Spleen (tissue), 11 donors: ENCODE results near the gene APCDD1L. TPM values are rescaled to one million over a fixed set of nuclear protein-coding genes. Genes with fewer than 3 reads are reported as not detected.

Experiments
- DNase-seq: peaks from one replicate; pipeline ENCODE4 v3.0.0-alpha.2; 2020
- H3K27ac ChIP-seq, 8 donors: fragments of 200-600 bp; sonication (generic) in 7 of 8; 1 replicate in 4 of 8; 2 replicates in 4 of 8; pipeline versions ENCODE4 v1.5.0 to v1.8.0; 2016 to 2021; ENCODE audit warnings: inconsistent platforms in 4 of 8, mild to moderate bottlenecking in 4 of 8, moderate library complexity in 1 of 8
- H3K27me3 ChIP-seq, 7 donors: fragments of 200-600 bp; sonication (generic) in 6 of 7; replicated peaks in 1 of 7; 1 replicate in 4 of 7; 2 replicates in 3 of 7; pipeline versions ENCODE4 v1.5.0 to v1.8.0; 2016 to 2021; ENCODE audit warnings: inconsistent platforms in 3 of 7, mild to moderate bottlenecking in 1 of 7
- H3K36me3 ChIP-seq, 6 donors: fragments of 200-600 bp; sonication (generic) in 5 of 6; 1 replicate in 4 of 6; 2 replicates in 2 of 6; pipeline versions ENCODE4 v1.5.0 to v1.8.0; 2016 to 2021; ENCODE audit warnings: inconsistent platforms in 2 of 6
- H3K4me1 ChIP-seq, 6 donors: fragments of 200-600 bp; sonication (generic) in 5 of 6; 1 replicate in 3 of 6; 2 replicates in 3 of 6; pipeline versions ENCODE4 v1.5.0 to v1.8.0; 2016 to 2021; ENCODE audit warnings: inconsistent platforms in 3 of 6
- H3K4me3 ChIP-seq, 8 donors: fragments of 200-600 bp; sonication (generic) in 7 of 8; 1 replicate in 4 of 8; 2 replicates in 4 of 8; pipeline versions ENCODE4 v1.5.0 to v1.8.0; 2016 to 2021; ENCODE audit warnings: inconsistent platforms in 4 of 8, mild to moderate bottlenecking in 4 of 8, moderate library complexity in 2 of 8
- H3K9me3 ChIP-seq, 8 donors: fragments of 200-600 bp; sonication (generic) in 7 of 8; 1 replicate in 4 of 8; 2 replicates in 4 of 8; pipeline versions ENCODE4 v1.5.0 to v1.8.0; 2016 to 2021; ENCODE audit warnings: inconsistent platforms in 4 of 8
- POLR2A ChIP-seq, 3 donors: fragments of 450-650 bp; IDR thresholded peaks; one replicate each; pipeline ENCODE4 v1.5.1; 2017; ENCODE audit warnings: antibody characterized with exemption in 3 of 3, mild to moderate bottlenecking in 1 of 3
- POLR2AphosphoS5 ChIP-seq, 3 donors: sonication (generic); formaldehyde crosslinking; IDR thresholded peaks; one replicate each; pipeline ENCODE4 v1.5.1; 2017; ENCODE audit warnings: antibody characterized with exemption in 3 of 3
- WGBS, 5 donors: extraction: QIAGEN DNeasy Blood & Tissue Kit in 3 of 5; methylation state at CpG; one replicate each; pipeline versions ENCODE4 v1.1.5 to v1.1.7; 2013 to 2018; 5-methylcytosine and 5-hydroxymethylcytosine counted together
- intact Hi-C: fragments of 100-400 bp; cut with DNase I; formaldehyde crosslinking; loops from one replicate; pipeline ENCODE4 v1.15.0; 2023; ENCODE audit warnings: low total_unique reads
- polyA plus RNA-seq, 3 donors: library from polyadenylated mRNA; stranded (reverse); fragments of 200-250 nt; gene quantifications; one replicate each; pipeline ENCODE4 v1.2.1, GENCODE V29; 2013
- total RNA-seq, 7 donors: library from RNA; depleted of rRNA in 3 of 7; stranded (reverse); fragments of >200 nt in 3 of 7; fragmentation: NEBNext Ultra II Directional in 4 of 7; extraction: Animal tissue kit (Norgen Biotek cat#: 25700) in 4 of 7; gene quantifications; one replicate each; pipeline versions ENCODE4 v1.1.0 to v1.2.1, GENCODE V29; 2016 to 2021
- TF ChIP-seq, protein P1 (sequence below), 11 experiments: fragments of 200-600 bp in 7 of 11; fragments of 450-650 bp in 4 of 11; sonication (generic) in 4 of 11; IDR thresholded peaks in 8 of 11; conservative IDR thresholded peaks in 3 of 11; 1 replicate in 7 of 11; 2 replicates in 4 of 11; pipeline versions ENCODE4 v1.4.0 to v1.8.0; 2016 to 2021; ENCODE audit warnings: antibody characterized with exemption in 11 of 11, inconsistent platforms in 4 of 11, mild to moderate bottlenecking in 1 of 11
- donor health status: healthy with polysubstance abuse.
- donor health status: DM: no; HTN: no; CAD: no; lungs with moderate emphysema.
- donor health status: DM: no; HTN: no; CAD: no.
- donor health status: Bipolar disorder and iron deficiency.
- donor health status: healthy.
- donor health status: DM: no; HTN: no; CAD: no.
- donor health status: DM: yes; HTN: yes; CAD: no.

Gene APCDD1L
- total and polyA plus RNA-seq, 10 donors: 0.03 to 0.50 TPM; not detected in 8

DNA sequence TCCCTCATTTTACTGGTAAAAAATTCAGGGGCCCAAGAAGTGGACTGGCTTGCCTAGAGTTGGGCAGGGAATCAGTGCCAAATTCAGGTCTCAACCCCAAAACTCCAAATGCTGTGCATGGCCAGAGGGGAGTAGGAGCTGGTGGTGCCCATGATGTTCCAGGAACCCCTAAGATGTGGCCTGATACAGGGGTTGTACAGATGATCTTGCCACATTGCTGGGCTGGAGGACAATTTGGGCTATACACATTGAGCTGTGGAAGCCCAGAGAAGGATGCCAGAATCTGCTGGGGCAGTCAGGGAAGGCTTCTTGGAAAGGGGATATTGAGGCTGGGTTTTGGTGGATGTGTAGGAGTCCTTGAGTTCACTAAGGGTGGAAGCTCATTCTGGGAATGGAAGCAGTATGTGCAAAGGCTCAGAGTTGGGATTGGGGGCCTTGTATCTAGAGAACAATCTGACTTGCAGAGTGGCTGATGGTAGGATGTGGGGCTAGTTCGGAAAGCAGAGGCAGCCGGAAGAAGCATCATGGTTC lies 38.0 kb upstream of the APCDD1L start:
- no peak overlapping the region for H3K4me3 ChIP-seq
- H3K27ac ChIP-seq: no peak overlapping the region
- TF ChIP-seq POLR2AphosphoS5 (IDR thresholded peaks at IDR 0.05): no peak
- no peak for TF ChIP-seq POLR2A (IDR thresholded peaks at IDR 0.05)
- TF ChIP-seq, protein P1, sequence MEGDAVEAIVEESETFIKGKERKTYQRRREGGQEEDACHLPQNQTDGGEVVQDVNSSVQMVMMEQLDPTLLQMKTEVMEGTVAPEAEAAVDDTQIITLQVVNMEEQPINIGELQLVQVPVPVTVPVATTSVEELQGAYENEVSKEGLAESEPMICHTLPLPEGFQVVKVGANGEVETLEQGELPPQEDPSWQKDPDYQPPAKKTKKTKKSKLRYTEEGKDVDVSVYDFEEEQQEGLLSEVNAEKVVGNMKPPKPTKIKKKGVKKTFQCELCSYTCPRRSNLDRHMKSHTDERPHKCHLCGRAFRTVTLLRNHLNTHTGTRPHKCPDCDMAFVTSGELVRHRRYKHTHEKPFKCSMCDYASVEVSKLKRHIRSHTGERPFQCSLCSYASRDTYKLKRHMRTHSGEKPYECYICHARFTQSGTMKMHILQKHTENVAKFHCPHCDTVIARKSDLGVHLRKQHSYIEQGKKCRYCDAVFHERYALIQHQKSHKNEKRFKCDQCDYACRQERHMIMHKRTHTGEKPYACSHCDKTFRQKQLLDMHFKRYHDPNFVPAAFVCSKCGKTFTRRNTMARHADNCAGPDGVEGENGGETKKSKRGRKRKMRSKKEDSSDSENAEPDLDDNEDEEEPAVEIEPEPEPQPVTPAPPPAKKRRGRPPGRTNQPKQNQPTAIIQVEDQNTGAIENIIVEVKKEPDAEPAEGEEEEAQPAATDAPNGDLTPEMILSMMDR (IDR thresholded peaks at IDR 0.05 in 8 of 11, conservative IDR thresholded peaks at IDR 0.05 in 3 of 11): no peak
- H3K9me3 ChIP-seq: no peaks in the 10 kb centered on the region
- intact Hi-C loops: no loop called here
- DNase-seq: no peak
- WGBS, 5 donors: 86 to 100% (median 94%) methylated on average over 2 of the region's 2 CpGs
- peaks cover 0 to 15% (median 0%) of the 10 kb centered on the region in 7 donors for H3K27me3 ChIP-seq
- no peaks in the 10 kb centered on the region for H3K36me3 ChIP-seq
- no peaks in the 10 kb centered on the region for H3K4me1 ChIP-seq

DNA sequence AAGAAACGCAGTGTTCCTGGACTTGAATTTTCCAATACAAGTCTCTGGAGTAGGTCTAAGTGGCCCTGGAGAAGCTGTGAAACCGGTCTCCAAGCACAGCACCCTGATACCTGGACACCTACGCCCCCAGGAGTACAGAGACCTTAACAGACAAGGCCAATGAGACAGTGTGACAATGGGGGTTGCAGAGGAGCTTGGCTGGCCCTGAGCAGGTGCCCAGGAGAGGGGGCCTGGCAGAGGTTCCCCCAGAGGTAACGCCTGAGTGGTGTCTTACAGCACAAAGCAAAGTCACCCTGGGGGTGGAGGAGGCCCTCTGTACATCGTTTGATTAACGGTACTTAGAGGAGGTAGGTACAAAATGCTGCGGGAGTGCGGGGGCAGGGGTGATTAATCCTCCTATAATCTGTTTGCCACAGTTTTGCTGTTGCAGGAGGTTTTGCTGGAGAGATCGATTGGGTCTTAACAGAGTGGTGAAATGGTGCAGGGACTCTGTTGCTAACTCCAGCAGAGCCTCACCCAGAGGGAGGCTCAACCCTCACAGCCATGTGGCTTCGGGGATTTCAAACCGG lies 37.3 kb upstream of the APCDD1L start:
- Histone ChIP-seq H3K9me3 (no peaks in the 10 kb centered on the region), H3K4me3 (no peak overlapping the region), H3K4me1 (no peaks in the 10 kb centered on the region), H3K27ac (no peak overlapping the region), H3K36me3 (no peaks in the 10 kb centered on the region), H3K27me3 (peaks cover 0 to 13% (median 0%) of the 10 kb centered on the region in 7 donors)
- DNase-seq: no peak
- 63 to 84% (median 78%) methylated on average over 11 of the region's 11 CpGs for WGBS, 5 donors
- intact Hi-C loops: no loop called here
- TF ChIP-seq POLR2A (IDR thresholded peaks at IDR 0.05): no peak
- TF ChIP-seq POLR2AphosphoS5 (IDR thresholded peaks at IDR 0.05): no peak
- TF ChIP-seq, protein P1 (IDR thresholded peaks at IDR 0.05 in 8 of 11, conservative IDR thresholded peaks at IDR 0.05 in 3 of 11): no peak

GRCh38 chr20:58551631-58552030 lies 36.4 kb upstream of the APCDD1L start:
- no peaks in the 10 kb centered on the region for H3K36me3 ChIP-seq
- H3K27ac ChIP-seq: no peak overlapping the region
- intact Hi-C loops: no loop called here
- no peaks in the 10 kb centered on the region for H3K4me1 ChIP-seq
- no peak overlapping the region for H3K4me3 ChIP-seq
- peaks cover 0 to 16% (median 0%) of the 10 kb centered on the region in 7 donors for H3K27me3 ChIP-seq
- no peaks in the 10 kb centered on the region for H3K9me3 ChIP-seq
- TF ChIP-seq POLR2AphosphoS5 (IDR thresholded peaks at IDR 0.05): no peak
- TF ChIP-seq POLR2A (IDR thresholded peaks at IDR 0.05): no peak
- TF ChIP-seq, protein P1 (IDR thresholded peaks at IDR 0.05 in 8 of 11, conservative IDR thresholded peaks at IDR 0.05 in 3 of 11): no peak
- 87 to 95% (median 90%) methylated on average over 8 of the region's 8 CpGs for WGBS, 5 donors
- DNase-seq: no peak

DNA sequence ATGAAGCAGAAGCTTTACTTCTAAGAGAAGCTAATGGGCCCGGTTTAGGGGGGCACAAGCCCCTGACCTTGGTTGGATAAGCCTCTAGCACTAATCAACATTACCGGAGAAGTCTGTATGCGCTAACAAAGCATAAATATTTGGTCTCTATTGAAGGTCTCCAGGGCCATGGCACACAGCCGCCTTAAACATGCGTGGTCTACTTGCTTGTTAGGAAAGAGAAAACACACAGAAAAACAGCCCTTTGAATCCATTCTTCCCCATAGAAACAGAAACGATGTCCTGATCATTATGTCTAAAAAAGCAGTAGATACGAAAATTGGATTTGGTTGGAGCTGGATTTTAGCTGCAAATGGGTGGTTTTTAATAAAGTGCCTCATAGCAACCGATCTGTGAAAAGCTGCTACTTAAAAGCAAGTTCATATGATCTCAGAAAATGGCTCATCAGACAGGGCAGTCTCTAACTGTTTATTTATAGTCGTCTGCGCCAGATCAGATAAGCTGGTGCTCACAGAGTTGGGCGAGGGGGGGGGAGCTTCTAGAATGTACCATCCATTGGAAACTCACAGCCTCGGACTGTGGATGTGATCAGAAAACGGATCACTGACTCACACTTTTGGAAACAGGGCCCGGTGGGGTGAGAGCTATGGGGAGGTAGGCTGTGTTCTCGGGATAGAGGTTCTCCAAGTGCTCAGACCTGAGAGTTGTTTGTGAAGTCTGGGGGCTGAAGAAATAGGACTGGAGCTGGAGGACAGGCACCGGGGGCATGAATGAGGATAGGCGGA lies 35.3 kb upstream of the APCDD1L start:
- TF ChIP-seq POLR2AphosphoS5 (IDR thresholded peaks at IDR 0.05): no peak
- no peak for TF ChIP-seq POLR2A (IDR thresholded peaks at IDR 0.05)
- TF ChIP-seq, protein P1 (IDR thresholded peaks at IDR 0.05 in 8 of 11, conservative IDR thresholded peaks at IDR 0.05 in 3 of 11): no peak
- Histone ChIP-seq H3K4me3 (no peak overlapping the region), H3K36me3 (no peaks in the 10 kb centered on the region), H3K9me3 (no peaks in the 10 kb centered on the region), H3K27me3 (peaks cover 0 to 18% (median 0%) of the 10 kb centered on the region in 7 donors), H3K27ac (no peak overlapping the region), H3K4me1 (no peaks in the 10 kb centered on the region)
- DNase-seq: no peak
- intact Hi-C loops: no loop called here
- WGBS, 5 donors: 72 to 82% (median 78%) methylated on average over 17 of the region's 17 CpGs
